Sigmoid colon (tissue), 7 donors: ENCODE results near the gene SLC16A3. TPM values are rescaled to one million over a fixed set of nuclear protein-coding genes. Genes with fewer than 3 reads are reported as not detected.

Source experiments
- DNase-seq: peaks from one replicate; pipeline ENCODE4 v3.0.0-alpha.2; 2019
- H3K27ac ChIP-seq, 4 donors: fragments of 200-600 bp; sonication (generic); one replicate each; pipeline ENCODE4 v1.5.1; 2016 to 2019; ENCODE audit warnings: mild to moderate bottlenecking in 1 of 4
- H3K27me3 ChIP-seq, 3 donors: fragments of 200-600 bp; sonication (generic); one replicate each; pipeline ENCODE4 v1.5.1; 2019; ENCODE audit warnings: mild to moderate bottlenecking in 1 of 3
- H3K36me3 ChIP-seq, 4 donors: fragments of 200-600 bp; sonication (generic); one replicate each; pipeline ENCODE4 v1.5.1; 2016 to 2019
- H3K4me1 ChIP-seq, 4 donors: fragments of 200-600 bp; sonication (generic); one replicate each; pipeline ENCODE4 v1.5.1; 2017 to 2019
- H3K4me3 ChIP-seq, 4 donors: fragments of 200-600 bp; sonication (generic); one replicate each; pipeline ENCODE4 v1.5.1; 2017 to 2019; ENCODE audit warnings: mild to moderate bottlenecking in 2 of 4, moderate library complexity in 1 of 4
- H3K9me3 ChIP-seq, 4 donors: fragments of 200-600 bp in 3 of 4; sonication (generic) in 3 of 4; one replicate each; pipeline versions ENCODE4 v1.5.1 to v1.6.1; 2013 to 2019
- CTCF ChIP-seq, 4 experiments: fragments of 450-650 bp in 3 of 4; fragments of 200-600 bp in 1 of 4; IDR thresholded peaks; one replicate each; pipeline ENCODE4 v1.5.1; 2016 to 2019; ENCODE audit warnings: antibody characterized with exemption in 4 of 4, mild to moderate bottlenecking in 3 of 4, moderate library complexity in 2 of 4
- EP300 ChIP-seq, 4 donors: sonication (generic); formaldehyde crosslinking; IDR thresholded peaks; one replicate each; pipeline ENCODE4 v1.6.1; 2017; ENCODE audit warnings: antibody characterized with exemption in 4 of 4
- POLR2A ChIP-seq, 2 donors: fragments of 450-650 bp; IDR thresholded peaks; one replicate each; pipeline ENCODE4 v1.6.1; 2016; ENCODE audit warnings: antibody characterized with exemption in 2 of 2, mild to moderate bottlenecking in 2 of 2, moderate library complexity in 2 of 2
- POLR2AphosphoS5 ChIP-seq, 4 donors: sonication (generic); formaldehyde crosslinking; IDR thresholded peaks; one replicate each; pipeline ENCODE4 v1.6.1; 2017; ENCODE audit warnings: antibody characterized with exemption in 4 of 4
- WGBS, 2 donors: extraction: QIAGEN DNeasy Blood & Tissue Kit; methylation state at CpG; one replicate each; pipeline ENCODE4 v1.1.7; 2013; 5-methylcytosine and 5-hydroxymethylcytosine counted together
- intact Hi-C: fragments of 100-400 bp; cut with DNase I; formaldehyde crosslinking; loops from one replicate; pipeline ENCODE4 v1.15.1; 2023
- polyA plus RNA-seq, 3 donors: library from polyadenylated mRNA; stranded (reverse); fragments of 200-250 nt; gene quantifications; one replicate each; pipeline ENCODE4 v1.2.3, GENCODE V29; 2013
- total RNA-seq, 4 donors: library from RNA; depleted of rRNA; stranded (reverse); fragments of >200 nt; gene quantifications; one replicate each; pipeline ENCODE4 v1.1.0, GENCODE V29; 2016
- donor health status: healthy with polysubstance abuse.
- donor health status: Bipolar disorder and iron deficiency.
- donor health status: healthy.

The SLC16A3 gene
- total and polyA plus RNA-seq, 7 donors = 9.6 to 140 (median 12.6) TPM

- H3K36me3 ChIP-seq = no peaks in the 10 kb centered on the region
- no peak for DNase-seq
- intact Hi-C loops = no loop called here
- 82 to 90% methylated on average over 11 of the region's 11 CpGs for WGBS, 2 donors
- H3K4me3 ChIP-seq = no peak overlapping the region
- no peaks in the 10 kb centered on the region for H3K27me3 ChIP-seq
- TF ChIP-seq POLR2A (IDR thresholded peaks at IDR 0.05) = no peak
- no peak for TF ChIP-seq EP300 (IDR thresholded peaks at IDR 0.05)
- TF ChIP-seq CTCF (IDR thresholded peaks at IDR 0.05) = no peak
- TF ChIP-seq POLR2AphosphoS5 (IDR thresholded peaks at IDR 0.05) = no peak
- H3K9me3 ChIP-seq = no peaks in the 10 kb centered on the region
- no peak overlapping the region for H3K27ac ChIP-seq
- H3K4me1 ChIP-seq = peaks cover 0 to 18% (median 0%) of the 10 kb centered on the region in 4 donors
Measured at GRCh38 chr17:82219753-82220709, 8.8 kb upstream of the SLC16A3 start.

GRCh38 chr17:82221341-82221902 is 7.4 kb upstream of the SLC16A3 start:
- TF ChIP-seq EP300 (IDR thresholded peaks at IDR 0.05) = no peak
- no peak for TF ChIP-seq CTCF (IDR thresholded peaks at IDR 0.05)
- TF ChIP-seq POLR2AphosphoS5 (IDR thresholded peaks at IDR 0.05) = no peak
- TF ChIP-seq POLR2A (IDR thresholded peaks at IDR 0.05) = no peak
- intact Hi-C loops = no loop called here
- Histone ChIP-seq H3K4me1 (peaks cover 0 to 16% (median 0%) of the 10 kb centered on the region in 4 donors), H3K36me3 (no peaks in the 10 kb centered on the region), H3K4me3 (no peak overlapping the region), H3K9me3 (no peaks in the 10 kb centered on the region), H3K27ac (no peak overlapping the region), H3K27me3 (no peaks in the 10 kb centered on the region)
- DNase-seq = no peak
- WGBS, 2 donors = 62 to 77% methylated on average over 10 of the region's 10 CpGs

GRCh38 chr17:82222816-82223215 is 6.0 kb upstream of the SLC16A3 start:
- H3K4me1 ChIP-seq = peaks cover 0 to 3% (median 0%) of the 10 kb centered on the region in 4 donors
- no peaks in the 10 kb centered on the region for H3K36me3 ChIP-seq
- intact Hi-C loops = no loop called here
- WGBS, 2 donors = 57 to 77% methylated on average over 10 of the region's 10 CpGs
- TF ChIP-seq EP300 (IDR thresholded peaks at IDR 0.05) = no peak
- TF ChIP-seq CTCF (IDR thresholded peaks at IDR 0.05) = no peak
- no peak for TF ChIP-seq POLR2AphosphoS5 (IDR thresholded peaks at IDR 0.05)
- no peak for TF ChIP-seq POLR2A (IDR thresholded peaks at IDR 0.05)
- no peak overlapping the region for H3K4me3 ChIP-seq
- no peaks in the 10 kb centered on the region for H3K9me3 ChIP-seq
- no peak for DNase-seq
- H3K27me3 ChIP-seq = peaks cover 0 to 8% (median 5%) of the 10 kb centered on the region in 3 donors
- H3K27ac ChIP-seq = no peak overlapping the region

GRCh38 chr17:82223517-82223916 is 5.3 kb upstream of the SLC16A3 start:
- no peaks in the 10 kb centered on the region for H3K36me3 ChIP-seq
- intact Hi-C loops = no loop called here
- TF ChIP-seq POLR2A (IDR thresholded peaks at IDR 0.05) = no peak
- TF ChIP-seq EP300 (IDR thresholded peaks at IDR 0.05) = no peak
- TF ChIP-seq POLR2AphosphoS5 (IDR thresholded peaks at IDR 0.05) = no peak
- no peak for TF ChIP-seq CTCF (IDR thresholded peaks at IDR 0.05)
- H3K27ac ChIP-seq = no peak overlapping the region
- 72 to 85% methylated on average over 5 of the region's 5 CpGs for WGBS, 2 donors
- H3K9me3 ChIP-seq = no peaks in the 10 kb centered on the region
- H3K4me3 ChIP-seq = no peak overlapping the region
- no peak for DNase-seq
- H3K4me1 ChIP-seq = peaks cover 0 to 8% (median 2%) of the 10 kb centered on the region in 4 donors
- peaks cover 0 to 14% (median 12%) of the 10 kb centered on the region in 3 donors for H3K27me3 ChIP-seq
